ENCODE data around the gene PPP1R11.

GRCh38 chr6:30063315-30063714 is 3.7 kb upstream of the PPP1R11 start:
- no peak for TF ChIP-seq SIN3B (IDR thresholded peaks at IDR 0.05; ENCODE audit: low read depth)
- TF ChIP-seq POLR2A (conservative IDR thresholded peaks at IDR 0.05): no peak
- no peak for TF ChIP-seq ZNF398 (CRISPR knock-in tag; IDR thresholded peaks at IDR 0.05)
- no peak for TF ChIP-seq ZNF639 (CRISPR knock-in tag; conservative IDR thresholded peaks at IDR 0.05 in 1 of 2, IDR thresholded peaks at IDR 0.05 in 1 of 2)
- TF ChIP-seq STAT6 (CRISPR knock-in tag; IDR thresholded peaks at IDR 0.05): no peak
- TF ChIP-seq ZFP30 (CRISPR knock-in tag; IDR thresholded peaks at IDR 0.05; ENCODE audit: borderline replicate concordance): no peak
- no peak for TF ChIP-seq GTF3C2 (IDR thresholded peaks at IDR 0.05; ENCODE audit: borderline replicate concordance, extremely low read depth, insufficient read length)
- no peak for TF ChIP-seq ZNF217 (CRISPR knock-in tag; IDR thresholded peaks at IDR 0.05)
